Gastrocnemius medialis (tissue), 4 donors: ENCODE results near the gene DNAAF5. TPM values are rescaled to one million over a fixed set of nuclear protein-coding genes. Genes with fewer than 3 reads are reported as not detected.
A peak's percentile ranks its signal among the peaks of the same experiment; 100 is the strongest.

Source experiments
- ATAC-seq, 2 donors: fragments of 150-250 bp; one replicate each; pipeline ENCODE4 v1.9.1; 2016
- DNase-seq, 2 donors: peaks; one replicate each; pipeline ENCODE4 v3.0.0-alpha.2; 2019
- H3K27ac ChIP-seq, 4 donors: fragments of 200-600 bp; sonication (generic); 1 replicate in 1 of 4; 2 replicates in 3 of 4; pipeline ENCODE4 v1.5.1; 2016 to 2018; ENCODE audit warnings: mild to moderate bottlenecking in 2 of 4, moderate library complexity in 1 of 4
- H3K27me3 ChIP-seq, 3 donors: fragments of 200-600 bp; sonication (generic) in 2 of 3; 1 replicate in 1 of 3; 2 replicates in 2 of 3; pipeline versions ENCODE4 v1.5.1 to v1.6.0; 2016 to 2019; ENCODE audit warnings: mild to moderate bottlenecking in 1 of 3, moderate library complexity in 1 of 3
- H3K36me3 ChIP-seq, 2 donors: fragments of 200-600 bp; sonication (generic) in 1 of 2; one replicate each; pipeline ENCODE4 v1.5.1; 2017 to 2018
- H3K4me1 ChIP-seq, 2 donors: fragments of 200-600 bp; sonication (generic) in 1 of 2; one replicate each; pipeline ENCODE4 v1.5.1; 2016 to 2017; ENCODE audit warnings: mild to moderate bottlenecking in 2 of 2
- H3K4me3 ChIP-seq, 4 donors: fragments of 200-600 bp; sonication (generic) in 3 of 4; 1 replicate in 1 of 4; 2 replicates in 3 of 4; pipeline ENCODE4 v1.5.1; 2016 to 2019; ENCODE audit warnings: mild to moderate bottlenecking in 2 of 4
- H3K9me3 ChIP-seq, 3 donors: fragments of 200-600 bp; sonication (generic) in 2 of 3; 1 replicate in 1 of 3; 2 replicates in 2 of 3; pipeline ENCODE4 v1.5.1; 2016 to 2019
- POLR2A ChIP-seq, 2 donors: fragments of 450-650 bp; IDR thresholded peaks; one replicate each; pipeline ENCODE4 v1.6.1; 2017; ENCODE audit warnings: antibody characterized with exemption in 2 of 2, mild to moderate bottlenecking in 2 of 2, moderate library complexity in 2 of 2
- in situ Hi-C, 4 donors: fragments of 200-750 bp; cut with MboI; loops; one replicate each; pipeline versions ENCODE4 v1.15.0 to v1.8.0; 2017; ENCODE audit warnings: low sequenced_read_pairs in 4 of 4
- intact Hi-C: fragments of 100-400 bp; cut with DNase I; formaldehyde crosslinking; loops from one replicate; pipeline ENCODE4 v1.15.1; 2023; ENCODE audit warnings: low total_unique reads
- total RNA-seq, 4 donors: library from RNA; depleted of rRNA; stranded (reverse); fragments of >200 nt; gene quantifications; one replicate each; pipeline versions ENCODE4 v1.1.0 to v1.2.3, GENCODE V29; 2016
- TF ChIP-seq, protein P1 (sequence below), 5 experiments: fragments of 450-650 bp in 3 of 5; fragments of 200-600 bp in 2 of 5; sonication (generic) in 2 of 5; IDR thresholded peaks in 4 of 5; conservative IDR thresholded peaks in 1 of 5; 1 replicate in 4 of 5; 2 replicates in 1 of 5; pipeline ENCODE4 v1.5.1; 2016 to 2019; ENCODE audit warnings: antibody characterized with exemption in 5 of 5, mild to moderate bottlenecking in 3 of 5, moderate library complexity in 3 of 5

DNAAF5 gene
- total RNA-seq, 4 donors from 2014 or later: 22.4 to 36.2 (median 30.6) TPM

- no peak for TF ChIP-seq POLR2A (IDR thresholded peaks at IDR 0.05)
- TF ChIP-seq, protein P1, sequence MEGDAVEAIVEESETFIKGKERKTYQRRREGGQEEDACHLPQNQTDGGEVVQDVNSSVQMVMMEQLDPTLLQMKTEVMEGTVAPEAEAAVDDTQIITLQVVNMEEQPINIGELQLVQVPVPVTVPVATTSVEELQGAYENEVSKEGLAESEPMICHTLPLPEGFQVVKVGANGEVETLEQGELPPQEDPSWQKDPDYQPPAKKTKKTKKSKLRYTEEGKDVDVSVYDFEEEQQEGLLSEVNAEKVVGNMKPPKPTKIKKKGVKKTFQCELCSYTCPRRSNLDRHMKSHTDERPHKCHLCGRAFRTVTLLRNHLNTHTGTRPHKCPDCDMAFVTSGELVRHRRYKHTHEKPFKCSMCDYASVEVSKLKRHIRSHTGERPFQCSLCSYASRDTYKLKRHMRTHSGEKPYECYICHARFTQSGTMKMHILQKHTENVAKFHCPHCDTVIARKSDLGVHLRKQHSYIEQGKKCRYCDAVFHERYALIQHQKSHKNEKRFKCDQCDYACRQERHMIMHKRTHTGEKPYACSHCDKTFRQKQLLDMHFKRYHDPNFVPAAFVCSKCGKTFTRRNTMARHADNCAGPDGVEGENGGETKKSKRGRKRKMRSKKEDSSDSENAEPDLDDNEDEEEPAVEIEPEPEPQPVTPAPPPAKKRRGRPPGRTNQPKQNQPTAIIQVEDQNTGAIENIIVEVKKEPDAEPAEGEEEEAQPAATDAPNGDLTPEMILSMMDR (IDR thresholded peaks at IDR 0.05 in 4 of 5, conservative IDR thresholded peaks at IDR 0.05 in 1 of 5): no peak
- intact Hi-C loops: no loop called here
- in situ Hi-C loops: no loop called here
- Histone ChIP-seq H3K36me3 (peaks cover 0 to 56% of the 10 kb centered on the region in 2 donors), H3K27me3 (no peaks in the 10 kb centered on the region), H3K27ac (no peak overlapping the region), H3K4me3 (no peak overlapping the region), H3K9me3 (no peaks in the 10 kb centered on the region), H3K4me1 (no peaks in the 10 kb centered on the region)
- no peak for ATAC-seq
- no peak for DNase-seq
Observed at GRCh38 chr7:762885-763284, 36.4 kb downstream of the DNAAF5 start.

GRCh38 chr7:763762-764161, 37.3 kb downstream of the DNAAF5 start:
- no peaks in the 10 kb centered on the region for H3K9me3 ChIP-seq
- TF ChIP-seq POLR2A (IDR thresholded peaks at IDR 0.05): no peak
- TF ChIP-seq, protein P1 (IDR thresholded peaks at IDR 0.05 in 4 of 5, conservative IDR thresholded peaks at IDR 0.05 in 1 of 5): no peak
- no peak overlapping the region for H3K4me3 ChIP-seq
- H3K4me1 ChIP-seq: peaks cover 0 to 4% of the 10 kb centered on the region in 2 donors
- DNase-seq (no peak), ATAC-seq (no peak)
- no peak overlapping the region for H3K27ac ChIP-seq
- in situ Hi-C loops (no loop called here), intact Hi-C loops (no loop called here)
- no peaks in the 10 kb centered on the region for H3K27me3 ChIP-seq
- H3K36me3 ChIP-seq: peaks cover 0 to 47% of the 10 kb centered on the region in 2 donors

GRCh38 chr7:765383-765782, 38.9 kb downstream of the DNAAF5 start:
- no peak for ATAC-seq

DNA sequence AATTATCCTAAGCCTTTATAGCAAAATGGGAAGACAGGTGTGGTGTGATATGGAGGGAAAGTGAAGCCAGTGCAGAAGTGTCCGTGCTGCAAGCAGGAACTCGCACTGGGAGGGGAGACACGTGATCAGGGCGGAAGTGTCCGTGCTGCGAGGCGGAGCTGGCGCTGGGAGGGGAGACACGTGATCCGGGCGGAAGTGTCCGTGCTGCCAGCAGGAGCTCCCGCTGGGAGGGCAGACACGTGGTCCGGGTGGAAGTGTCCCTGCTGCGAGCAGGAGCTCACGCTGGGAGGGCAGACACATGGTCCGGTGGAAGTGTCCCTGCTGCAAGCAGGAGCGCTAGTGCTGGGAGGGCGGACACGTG, 41.1 kb downstream of the DNAAF5 start:
- intact Hi-C loops: no loop called here
- H3K9me3 ChIP-seq: no peaks in the 10 kb centered on the region

More at GRCh38 chr7:765383-765782, 38.9 kb downstream of the DNAAF5 start:
- no peak overlapping the region for H3K27ac ChIP-seq
- H3K36me3 ChIP-seq: peaks cover 0 to 45% of the 10 kb centered on the region in 2 donors
- intact Hi-C loops (no loop called here), in situ Hi-C loops (no loop called here)
- DNase-seq: no peak
- H3K27me3 ChIP-seq: no peaks in the 10 kb centered on the region
- H3K9me3 ChIP-seq: no peaks in the 10 kb centered on the region
- TF ChIP-seq, protein P1 (IDR thresholded peaks at IDR 0.05 in 4 of 5, conservative IDR thresholded peaks at IDR 0.05 in 1 of 5): no peak
- TF ChIP-seq POLR2A (IDR thresholded peaks at IDR 0.05): no peak
- H3K4me1 ChIP-seq: peaks cover 0 to 8% of the 10 kb centered on the region in 2 donors
- no peak overlapping the region for H3K4me3 ChIP-seq

More for the DNA sequence above, 41.1 kb downstream of the DNAAF5 start:
- Histone ChIP-seq H3K4me3 (no peak overlapping the region), H3K36me3 (peaks cover 0 to 37% of the 10 kb centered on the region in 2 donors), H3K4me1 (peaks cover 6 to 14% of the 10 kb centered on the region in 2 donors), H3K27me3 (no peaks in the 10 kb centered on the region), H3K27ac (peak overlapping the region in 2 of 4 donors; percentile 66 to 83)
- ATAC-seq (peak in 1 of 2 donors; percentile 3), DNase-seq (peak in 1 of 2 donors; percentile 31)
- TF ChIP-seq, protein P1 (IDR thresholded peaks at IDR 0.05 in 4 of 5, conservative IDR thresholded peaks at IDR 0.05 in 1 of 5): no peak
- no peak for TF ChIP-seq POLR2A (IDR thresholded peaks at IDR 0.05)
- in situ Hi-C loops: no loop called here
